ENCODE results near the gene EML1.
"Not testable (repeated sequence)": the region's sequence is repeated elsewhere in the genome, so short reads cannot be mapped to it uniquely, and the experiment has no call there.

The EML1 gene

DNA sequence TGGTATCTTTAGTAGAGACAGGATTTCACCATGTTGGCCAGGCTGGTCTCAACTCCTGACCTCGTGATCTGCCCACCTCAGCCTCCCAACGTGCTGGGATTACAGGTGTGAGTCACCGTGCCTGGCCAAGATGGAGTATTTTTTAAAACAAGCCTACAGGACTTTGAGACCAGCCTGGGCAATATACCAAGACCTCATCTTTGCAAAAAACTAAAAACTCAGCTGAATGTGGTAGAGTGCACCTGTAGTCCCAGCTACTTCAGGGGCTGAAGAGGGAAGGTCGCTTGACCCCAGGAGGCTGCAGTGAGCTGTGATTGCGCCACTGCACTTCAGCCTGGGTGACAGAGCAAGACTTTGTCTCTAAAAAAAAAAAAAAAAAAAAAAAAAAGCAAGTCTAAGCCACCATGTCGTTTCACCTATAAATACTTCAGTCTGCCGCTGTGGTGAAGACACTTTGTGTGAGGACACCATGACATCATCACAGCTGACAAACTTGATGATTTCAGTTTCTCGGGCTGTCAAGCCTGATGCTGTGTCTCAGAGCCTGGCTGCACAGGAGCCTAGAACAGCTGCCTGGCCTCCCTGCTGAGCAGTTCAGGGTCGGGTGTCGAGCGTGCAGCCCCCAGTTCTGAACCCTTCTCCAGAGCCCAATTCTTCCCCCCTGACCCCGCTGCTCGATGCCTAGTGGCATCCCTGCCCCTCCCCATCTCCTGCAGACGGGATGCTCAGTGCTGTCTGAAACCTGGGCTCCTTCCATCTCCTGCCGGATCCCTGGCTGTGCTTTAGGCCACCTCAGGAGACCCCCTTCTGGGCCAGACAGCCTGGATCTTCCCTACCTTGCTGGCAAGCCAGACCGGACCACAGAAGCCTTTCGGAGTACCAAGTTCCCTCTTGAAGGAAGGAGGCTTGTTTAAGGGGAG, 152.8 kb downstream of the EML1 start:
- DNase-seq = no peak

DNA sequence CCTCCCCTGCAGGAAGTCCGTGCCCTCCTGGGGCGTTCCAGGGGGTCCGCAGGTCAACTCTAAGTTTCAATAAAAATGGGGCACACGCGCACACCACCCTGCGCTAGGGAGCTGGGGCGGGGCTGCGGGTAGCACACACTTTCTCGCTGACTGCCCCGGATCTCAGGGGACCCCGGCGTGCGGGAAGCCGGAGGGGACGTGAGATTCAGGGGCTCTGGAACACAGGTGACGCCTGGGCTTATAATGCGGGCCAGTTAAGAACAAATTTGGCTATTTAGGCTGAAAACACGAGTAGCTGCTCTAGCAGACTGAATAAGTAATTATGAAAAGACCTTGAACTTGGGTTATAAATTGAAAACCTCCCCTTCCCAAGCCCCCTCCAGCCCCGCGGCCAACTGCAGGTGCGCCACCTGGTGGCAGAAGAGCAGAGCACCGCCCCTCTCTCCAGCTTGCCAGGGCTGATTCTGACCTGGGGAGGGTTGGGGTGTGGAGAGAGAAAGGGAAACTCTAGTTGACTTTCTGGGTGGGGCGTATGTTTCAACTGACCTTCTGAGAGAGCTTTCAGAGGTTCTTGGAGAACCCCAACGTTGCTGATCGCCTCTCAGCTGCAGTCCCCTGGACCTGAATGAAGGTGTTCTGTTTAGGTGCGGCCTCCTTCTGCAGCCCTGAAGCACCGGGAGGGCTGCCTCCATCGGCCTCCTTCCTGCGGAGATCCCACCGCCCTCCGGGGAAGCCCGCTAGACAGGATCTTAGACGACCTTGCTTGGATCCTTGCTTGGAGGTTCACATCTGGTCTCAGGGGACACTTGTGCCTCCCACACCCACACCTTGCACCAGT, 153.7 kb downstream of the EML1 start:
- peak; percentile 77 for DNase-seq

DNA sequence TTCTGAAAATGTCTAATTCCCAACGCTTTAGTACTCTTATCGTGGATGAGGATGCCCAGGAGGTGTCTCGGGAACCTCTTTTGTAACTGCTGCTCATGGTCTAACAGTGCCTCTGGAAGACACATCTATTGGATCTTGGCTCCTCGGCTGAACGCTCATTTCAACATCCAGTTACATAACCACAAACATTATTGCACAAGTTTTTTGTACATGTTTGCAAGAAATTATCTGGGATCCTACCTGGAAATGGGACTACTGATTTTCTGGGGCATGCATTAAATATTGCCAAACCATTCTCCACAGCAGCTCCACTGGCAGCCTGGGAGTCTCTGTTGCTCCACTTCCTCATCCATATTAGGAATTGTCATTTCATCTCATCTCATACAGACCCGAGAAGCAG, 154.5 kb downstream of the EML1 start:
- no peak for DNase-seq

DNA sequence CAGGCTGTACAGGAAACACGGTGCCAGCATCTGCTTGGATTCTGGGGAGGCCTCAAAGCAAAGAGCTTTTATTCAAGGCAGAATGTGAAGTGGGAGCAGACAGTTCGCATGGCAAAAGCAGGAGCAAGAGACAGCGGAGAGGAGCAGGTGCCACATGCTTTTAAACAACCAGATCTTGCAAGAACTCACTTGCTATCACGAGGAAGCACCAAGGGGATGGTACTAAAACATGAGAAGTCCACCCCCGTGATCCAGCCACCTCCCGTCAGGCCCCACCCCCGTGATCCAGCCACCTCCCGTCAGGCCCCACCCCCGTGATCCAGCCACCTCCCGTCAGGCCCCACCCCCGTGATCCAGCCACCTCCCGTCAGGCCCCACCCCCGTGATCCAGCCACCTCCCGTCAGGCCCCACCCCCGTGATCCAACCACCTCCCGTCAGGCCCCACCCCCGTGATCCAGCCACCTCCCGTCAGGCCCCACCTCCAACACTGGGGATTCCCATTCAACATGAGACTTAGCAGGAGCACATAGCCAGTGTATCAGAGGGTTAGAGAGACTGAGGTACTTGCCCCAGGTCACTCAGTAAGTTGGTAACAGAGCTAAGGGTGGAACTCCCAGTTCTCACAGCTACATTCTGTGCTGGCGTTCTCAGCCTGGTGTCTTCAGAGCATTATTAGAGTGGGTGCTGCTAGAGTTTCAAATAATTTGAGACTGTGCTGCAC, 156.0 kb downstream of the EML1 start:
- not testable (repeated sequence) for DNase-seq

DNA sequence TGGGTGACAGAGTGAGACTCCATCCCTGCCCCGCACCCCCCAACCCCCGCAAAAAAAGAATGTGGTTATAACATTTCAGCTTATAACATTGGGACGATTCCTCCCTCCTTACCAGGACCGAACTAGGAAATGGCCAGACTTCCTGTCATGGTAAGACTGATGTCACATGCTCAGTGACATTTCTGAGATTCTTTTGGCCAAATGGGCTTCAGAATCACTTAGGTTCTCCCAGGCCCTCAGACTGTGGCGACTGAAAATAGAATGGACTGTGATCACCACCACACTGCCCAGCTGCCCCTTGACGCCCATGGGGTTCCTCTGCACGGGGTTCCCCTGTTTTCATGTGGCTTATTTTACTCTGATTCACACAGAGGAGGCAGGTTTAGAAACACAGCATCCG, 157.0 kb downstream of the EML1 start:
- DNase-seq = no peak

DNA sequence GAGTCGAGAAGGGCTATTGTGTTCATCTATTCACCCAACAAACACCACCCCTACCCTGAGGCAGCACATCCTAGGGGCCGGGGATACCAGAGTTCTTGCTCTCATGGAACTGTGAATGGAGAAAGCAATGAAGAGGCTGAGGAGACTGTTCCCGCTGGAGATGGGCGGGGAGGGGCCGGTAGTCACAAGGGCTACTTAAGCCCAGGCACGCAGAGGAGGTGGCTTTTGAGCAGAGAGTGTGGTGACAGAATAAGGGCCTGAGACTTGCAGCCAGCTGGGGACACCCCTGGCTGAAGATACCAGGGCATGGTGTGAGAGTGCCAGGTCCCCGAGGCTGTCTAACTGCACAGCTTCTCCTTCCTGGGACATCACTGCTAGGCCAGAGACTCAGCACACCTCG, 157.9 kb downstream of the EML1 start:
- DNase-seq = no peak

DNA sequence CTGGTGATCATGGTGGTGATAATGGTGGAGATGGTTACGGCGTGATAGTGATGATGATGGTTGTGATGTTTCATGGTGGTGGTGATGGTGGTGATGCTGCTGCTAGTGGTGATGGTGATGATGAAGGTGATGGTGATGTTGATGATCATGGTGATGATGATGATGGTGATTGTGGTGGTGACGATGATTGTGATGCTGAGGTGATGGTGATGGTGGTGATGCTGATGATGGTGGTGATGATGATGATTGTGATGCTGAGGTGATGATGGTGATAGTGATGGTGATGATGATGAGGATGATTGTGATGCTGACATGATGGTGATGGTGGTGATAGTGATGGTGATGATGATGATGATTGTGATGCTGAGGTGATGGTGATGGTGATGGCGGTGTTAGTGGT, 158.8 kb downstream of the EML1 start:
- DNase-seq = no peak

DNA sequence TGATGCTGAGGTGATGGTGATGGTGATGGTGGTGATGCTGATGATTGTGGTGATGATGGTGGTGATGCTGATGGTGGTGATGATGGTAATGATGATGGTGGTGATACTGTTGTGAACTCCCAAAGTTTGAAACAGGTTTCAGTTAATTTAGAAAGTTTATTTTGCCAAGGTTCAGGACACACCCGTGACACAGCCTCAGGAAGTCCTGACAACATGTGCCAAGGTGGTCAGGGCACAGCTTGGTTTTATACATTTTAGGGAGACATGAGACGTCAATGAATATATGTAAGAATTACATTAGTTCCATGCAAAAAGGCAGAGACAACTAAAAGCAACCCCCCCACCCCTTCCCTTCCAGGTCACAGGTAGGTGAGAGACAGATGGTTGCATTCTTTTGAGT, 159.2 kb downstream of the EML1 start:
- no peak for DNase-seq

DNA sequence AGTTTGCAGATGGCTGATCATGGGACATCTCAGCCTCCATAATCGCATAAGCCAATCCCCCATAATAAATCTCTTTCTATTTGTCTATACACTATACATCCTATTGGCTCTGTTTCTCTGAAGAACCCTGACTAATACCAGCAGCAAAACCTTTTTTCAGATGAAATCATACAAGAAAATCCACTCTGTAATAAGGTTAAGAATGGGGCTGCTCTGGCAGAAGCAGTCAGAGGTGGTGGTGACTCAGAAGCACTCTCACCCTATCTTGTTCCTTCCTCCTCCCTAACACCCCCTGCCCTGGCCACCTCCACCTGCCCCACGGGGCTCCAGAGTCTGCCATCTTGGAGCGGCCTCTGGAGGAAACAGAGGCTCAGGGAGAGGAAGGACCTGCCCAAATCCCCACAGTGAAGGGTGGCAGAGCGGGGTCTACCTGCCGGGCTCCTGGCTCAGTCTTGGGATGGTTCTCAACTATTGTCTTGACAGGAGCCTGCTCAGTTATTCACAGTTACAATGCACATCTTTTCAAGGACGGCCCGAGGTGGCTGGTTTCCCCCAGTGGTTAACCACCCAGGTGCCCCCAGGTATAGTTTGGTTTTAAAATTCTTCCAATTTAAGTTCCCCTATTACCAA, 162.7 kb downstream of the EML1 start:
- DNase-seq = no peak

DNA sequence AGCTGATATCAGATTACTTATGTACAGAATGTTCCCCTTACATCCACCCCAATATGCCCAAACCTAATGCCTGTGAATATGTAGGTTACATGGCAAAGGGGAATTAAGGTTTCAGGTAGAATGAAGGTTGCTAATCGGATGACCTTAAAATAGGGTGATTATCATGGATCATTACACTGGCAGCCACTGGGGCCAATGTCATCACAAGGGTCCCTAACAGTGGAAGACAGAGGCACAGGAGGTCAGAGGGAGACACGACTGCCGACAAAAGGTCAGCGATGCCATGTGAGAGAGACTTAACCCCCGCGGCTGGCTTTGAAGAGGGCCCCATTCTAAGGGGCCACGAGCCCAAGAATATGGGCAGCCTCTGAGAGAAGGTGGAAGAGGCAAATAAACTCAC, 165.2 kb downstream of the EML1 start:
- DNase-seq = no peak

DNA sequence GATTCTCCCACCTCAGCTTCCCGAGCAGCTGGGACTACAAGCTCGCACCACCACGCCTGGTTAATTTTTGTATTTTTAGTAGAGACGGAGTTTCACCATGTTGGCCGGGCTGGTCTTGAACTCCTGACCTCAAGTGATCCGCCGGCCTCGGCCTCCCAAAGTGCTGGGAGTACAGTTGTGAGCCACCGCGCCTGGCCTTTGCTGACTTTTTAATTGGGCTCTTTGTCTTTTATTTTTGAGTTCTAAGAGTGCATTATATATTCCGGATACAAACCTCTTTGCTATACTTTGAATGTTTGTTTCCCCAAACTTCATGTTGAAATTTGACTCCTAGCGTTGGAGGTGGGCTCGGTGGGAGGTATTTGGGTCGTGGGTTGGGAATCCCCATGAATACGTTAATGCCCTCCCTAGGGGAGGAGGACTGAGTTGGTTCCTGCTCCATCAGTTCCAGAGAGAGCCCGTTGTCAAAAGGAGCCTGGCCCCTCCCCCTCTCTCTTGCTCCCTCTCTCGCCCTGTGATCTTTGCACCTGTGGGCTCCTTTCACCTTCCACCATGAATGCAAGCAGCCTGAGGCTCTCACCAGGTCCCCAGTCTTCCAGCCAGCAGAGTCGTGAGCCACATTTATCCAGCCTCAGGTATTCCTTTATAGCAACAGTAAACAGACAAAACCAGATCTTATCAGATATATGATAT, 168.8 kb downstream of the EML1 start:
- no peak for DNase-seq

DNA sequence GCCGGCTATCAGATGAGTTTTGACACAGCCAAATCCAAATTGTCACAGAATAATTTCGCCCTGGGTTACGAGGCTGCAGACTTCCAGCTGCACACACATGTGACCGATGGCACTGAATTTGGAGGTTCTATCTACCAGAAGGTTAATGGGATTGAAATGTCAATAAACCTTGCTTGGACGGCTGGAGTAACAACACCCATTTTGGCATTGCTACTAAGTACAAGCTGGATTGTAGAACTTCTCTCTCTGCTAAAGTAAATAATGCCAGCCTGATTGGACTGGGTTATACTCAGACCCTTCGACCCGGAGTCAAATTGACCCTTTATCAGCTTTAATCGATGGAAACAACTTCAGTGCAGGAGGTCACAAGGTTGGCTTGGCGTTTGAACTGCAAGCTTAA, 171.8 kb downstream of the EML1 start:
- DNase-seq = no peak

DNA sequence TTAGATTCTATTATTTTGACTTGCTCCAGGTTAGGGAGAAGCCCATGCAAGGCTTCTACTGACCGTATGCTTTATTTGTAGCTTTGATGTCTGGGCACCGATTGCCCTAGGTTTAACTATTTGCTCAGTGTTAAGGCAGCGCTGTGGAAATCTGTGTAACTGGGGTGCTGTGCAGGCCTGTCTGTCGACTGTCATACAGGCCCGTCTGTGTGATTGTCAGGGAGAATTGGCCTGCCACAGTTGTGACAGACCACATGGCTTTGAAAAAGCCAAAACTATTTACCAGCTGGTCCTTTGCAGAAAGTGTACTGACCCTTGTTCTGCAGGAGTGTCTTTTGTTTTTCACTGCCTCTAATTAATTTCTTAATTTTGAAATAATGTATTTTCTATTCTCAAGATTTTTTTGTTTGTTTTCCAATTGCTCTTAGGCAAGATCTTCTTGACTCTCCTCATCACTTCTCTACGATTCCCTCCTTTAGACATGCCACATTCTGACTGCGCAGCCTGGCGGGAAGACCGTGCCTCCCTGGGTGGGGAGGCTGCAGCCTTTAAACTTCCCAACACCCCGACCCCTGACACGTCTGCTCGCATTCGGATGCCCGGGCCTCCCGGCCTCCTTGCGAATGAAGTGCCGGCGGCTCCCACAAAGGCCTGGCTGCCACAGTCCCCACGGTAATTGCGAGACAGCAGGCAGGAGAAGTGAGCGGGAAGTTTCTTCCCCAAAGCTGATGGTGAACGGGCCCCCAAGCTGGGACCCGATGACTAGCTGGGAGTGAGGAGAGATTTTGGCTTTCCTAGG, 173.0 kb downstream of the EML1 start:
- no peak for DNase-seq

DNA sequence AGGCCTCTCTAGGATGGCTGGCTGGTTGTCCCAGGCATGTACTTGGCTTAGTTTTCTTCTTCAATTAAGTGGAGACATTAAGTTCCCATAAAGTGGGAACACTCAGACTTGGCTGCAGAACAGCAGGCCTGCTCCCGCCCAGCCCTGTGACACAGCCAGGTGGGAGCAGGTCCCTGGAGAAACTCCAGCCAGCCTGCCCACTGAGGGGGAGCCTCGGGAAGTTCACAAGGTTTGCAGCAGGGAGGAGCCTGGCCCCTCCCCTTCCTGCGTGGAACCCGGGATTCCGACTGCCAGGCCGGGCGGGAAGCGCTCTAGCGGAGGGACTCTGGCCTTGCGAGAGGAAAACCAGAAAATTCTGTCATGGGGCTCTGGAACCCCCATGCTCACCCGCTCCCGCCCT, 173.7 kb downstream of the EML1 start:
- no peak for DNase-seq

DNA sequence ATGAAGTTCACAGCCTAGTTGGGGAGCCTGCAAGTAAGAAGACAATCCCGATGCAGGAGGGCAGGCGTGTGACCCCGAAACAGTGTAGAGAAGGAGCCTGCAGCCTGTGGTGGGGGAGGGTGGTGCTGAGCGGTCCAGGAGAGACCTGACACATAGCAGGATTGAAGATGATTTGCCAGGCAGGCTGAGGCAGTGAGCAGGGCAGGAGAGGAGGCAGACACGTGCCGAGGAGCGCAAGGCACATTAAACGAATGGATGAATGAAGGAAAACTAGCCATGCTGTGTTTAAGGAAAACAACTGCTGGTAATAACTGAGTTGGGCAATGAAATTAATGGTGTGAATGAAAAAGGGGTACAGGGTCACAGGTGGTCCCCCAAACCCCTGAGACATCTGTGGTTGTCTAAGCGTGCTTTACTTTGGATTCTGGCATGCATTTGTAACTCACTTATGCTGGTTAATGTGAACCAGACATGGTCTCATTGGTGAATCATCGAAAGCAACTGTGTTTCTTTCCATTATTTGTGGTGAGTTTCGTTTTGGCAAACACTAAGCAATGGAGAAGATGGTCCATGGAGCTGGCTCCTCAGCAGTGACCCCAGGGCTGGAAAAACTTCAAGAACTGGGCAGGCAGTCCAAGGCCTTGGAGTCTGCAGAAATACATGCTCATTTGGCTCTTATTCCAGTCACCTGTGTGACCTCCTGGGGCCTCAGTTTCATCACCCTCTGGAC, 175.1 kb downstream of the EML1 start:
- no peak for DNase-seq

DNA sequence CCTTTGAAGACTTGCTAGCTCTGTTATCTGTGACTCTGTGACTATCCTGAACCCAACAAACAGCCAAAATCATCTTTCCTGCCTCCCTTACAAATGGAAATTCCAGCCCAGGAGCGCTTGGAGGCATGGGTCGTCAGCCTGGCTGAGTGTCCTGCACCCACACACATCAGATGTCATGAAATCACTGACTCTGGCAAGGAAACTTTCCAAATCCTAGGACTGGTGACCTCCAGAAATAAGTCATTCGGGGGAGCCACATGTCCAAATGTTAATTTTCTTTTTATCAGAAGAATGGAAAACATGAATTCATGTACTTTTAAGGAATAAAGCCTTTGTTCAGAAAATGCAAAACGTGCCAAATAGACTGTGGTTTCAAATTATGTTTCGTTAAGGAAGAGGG, 175.7 kb downstream of the EML1 start:
- no peak for DNase-seq

DNA sequence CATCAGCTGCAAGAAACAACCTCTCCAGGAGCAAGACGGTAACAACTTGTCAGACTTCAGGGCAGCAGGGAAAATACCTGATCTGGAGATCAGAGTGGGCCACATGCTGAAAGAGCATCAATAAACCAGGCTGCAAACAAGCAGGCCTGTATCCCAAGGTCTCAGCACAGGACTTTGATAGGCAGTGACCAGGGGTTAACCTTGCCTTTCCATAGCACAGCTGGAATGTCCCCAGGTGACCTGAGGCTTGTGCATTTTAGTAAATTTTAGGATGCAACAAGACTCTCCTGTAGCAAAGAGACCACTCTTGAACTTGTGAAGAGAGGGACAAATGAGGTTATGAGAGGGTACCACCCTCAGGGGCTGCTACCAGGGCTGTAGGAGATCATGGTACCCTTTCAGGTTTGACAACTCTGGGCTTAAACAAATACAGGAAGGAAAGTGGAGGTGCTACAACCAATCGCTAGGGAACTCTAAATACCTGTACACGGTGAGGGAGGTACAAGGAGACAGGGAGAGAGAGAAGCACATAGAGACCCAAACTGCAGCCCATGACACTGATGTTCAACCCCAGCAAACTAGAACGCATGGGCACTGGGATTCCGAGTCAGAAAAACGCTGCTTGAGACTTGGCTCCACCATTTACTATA, 176.6 kb downstream of the EML1 start:
- no peak for DNase-seq

DNA sequence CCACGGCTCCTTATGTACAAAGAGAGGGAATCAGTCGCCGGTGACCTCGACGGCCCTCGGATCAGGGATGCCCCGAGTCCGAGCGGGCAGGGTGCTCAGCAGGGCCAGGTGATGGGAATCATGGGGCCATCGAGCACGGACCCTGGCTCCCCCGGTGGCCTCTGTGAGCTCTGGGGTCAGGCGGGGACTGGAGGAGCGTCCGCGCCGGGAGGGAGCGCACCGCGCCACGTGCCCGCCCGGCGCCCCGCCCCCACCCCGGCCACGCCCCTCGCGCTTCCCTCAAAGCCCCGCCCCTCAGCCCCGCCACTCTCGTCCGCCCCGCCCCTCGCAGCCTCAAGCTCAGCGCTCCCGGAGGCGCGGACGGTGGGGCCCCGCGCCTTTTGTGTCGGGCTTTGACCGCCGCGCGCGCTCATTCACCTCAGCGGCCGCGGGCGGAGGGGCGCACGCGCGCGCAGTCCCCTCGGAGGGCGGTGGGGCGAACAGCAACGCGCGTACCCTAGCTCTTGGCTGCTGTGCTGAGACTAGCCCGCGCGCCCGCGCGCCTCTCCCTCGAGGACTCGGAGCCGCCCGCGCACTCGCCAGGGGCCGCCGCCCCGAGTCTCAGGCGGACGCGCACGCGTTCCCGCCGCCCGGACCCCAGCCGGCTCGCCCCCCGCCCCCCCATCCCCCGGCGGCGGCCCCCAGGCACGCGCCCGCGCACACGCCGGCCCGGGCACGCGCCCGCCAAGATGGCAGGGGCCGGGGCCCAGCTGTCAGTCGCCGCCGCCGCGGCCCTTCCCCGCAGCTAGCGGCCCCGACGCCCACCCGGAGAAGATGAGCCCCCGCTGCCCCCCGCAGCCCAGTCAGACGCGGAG, 178.1 kb downstream of the EML1 start:
- DNase-seq = peak; percentile 87
